Measurements from ENCODE around the gene MYRFL. TPM values are rescaled to one million over a fixed set of nuclear protein-coding genes. Genes with fewer than 3 reads are reported as not detected.

The MYRFL gene
- total and polyA plus RNA-seq, 2 of the 8 experiments (the other 6 are each of a cell fraction or from before 2014, with no cell fraction given), result 1.1 to 2.0 TPM

DNA sequence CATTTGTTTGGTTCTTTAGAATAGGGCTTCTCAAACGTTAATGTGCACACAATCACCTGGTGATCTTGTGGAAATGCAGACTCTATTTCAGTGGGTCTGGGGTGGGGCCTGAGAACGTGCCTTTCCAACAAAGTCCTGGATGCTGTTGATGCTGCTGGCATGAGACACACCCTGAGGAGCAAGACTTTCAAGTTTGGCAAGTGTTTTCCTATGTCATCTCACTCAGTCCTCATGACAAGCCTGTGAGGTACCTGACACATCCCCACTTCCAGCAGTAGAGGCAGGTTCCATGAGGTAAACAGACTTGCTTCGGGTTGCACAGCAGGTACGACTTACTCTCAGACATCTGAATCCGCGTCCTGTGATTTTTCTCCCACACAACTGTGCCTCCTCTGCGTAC, 147.1 kb downstream of the MYRFL start:
- no peaks in the 10 kb centered on the region for H3K9me3 ChIP-seq (ENCODE audit: insufficient read depth in 2 of 2, low read depth in 1 of 2, low read length in 1 of 2)
- ChIA-PET CTCF (ENCODE audit: partially characterized antibody) (interaction anchor here (1.0 to 1.6 kb wide), 3 partner anchors 13 to 137 kb away, joined by 3 to 7 read pairs (median 3); no protein-coding TSS in a partner anchor), POLR2A (ENCODE audit: partially characterized antibody) (interaction anchor here (0.6 kb wide), 1 partner anchor 370 kb away, joined by 4 read pairs; no protein-coding TSS in a partner anchor)
- no peaks in the 10 kb centered on the region for H3K27me3 ChIP-seq (replicated peaks in 1 of 4; ENCODE audit: control insufficient read depth in 3 of 4, extremely low read depth in 1 of 4, insufficient read depth in 3 of 4, low read length in 3 of 4)
- H3K9ac ChIP-seq (replicated peaks in 1 of 4; ENCODE audit: extremely low read depth in 1 of 4, low read depth in 3 of 4, low read length in 3 of 4), result no peak overlapping the region
- H2BK20ac ChIP-seq (ENCODE audit: low read length), result no peak overlapping the region
- no peak overlapping the region for H2BK5ac ChIP-seq (ENCODE audit: low read depth, low read length)
- FAIRE-seq (no peak), DNase-seq (ENCODE audit: low read depth in 1 of 2, low spot score in 2 of 2) (no peak)
- no peak overlapping the region for H4K91ac ChIP-seq (replicated peaks; ENCODE audit: insufficient read length, low read length)
- H4K5ac ChIP-seq (ENCODE audit: insufficient read length, low read depth, low read length), result no peak overlapping the region
- no peak overlapping the region for H2BK12ac ChIP-seq (ENCODE audit: low read depth, low read length)
- no peak overlapping the region for H3K23ac ChIP-seq (ENCODE audit: insufficient read length)
- no peak for TF ChIP-seq SP4 (IDR thresholded peaks at IDR 0.05; ENCODE audit: low read length)
- no peak for TF ChIP-seq POLR2AphosphoS5 (IDR thresholded peaks at IDR 0.05; ENCODE audit: low read depth, low read length)
- TF ChIP-seq NANOG (IDR thresholded peaks at IDR 0.05; ENCODE audit: insufficient read depth, low read depth, low read length, poor library complexity, severe bottlenecking), result no peak
- TF ChIP-seq RXRA (IDR thresholded peaks at IDR 0.05; ENCODE audit: insufficient read depth, low read depth, low read length), result no peak
- TF ChIP-seq TEAD4 (IDR thresholded peaks at IDR 0.05; ENCODE audit: low read depth, low read length), result no peak
- no peak for TF ChIP-seq EZH2 (IDR thresholded peaks at IDR 0.05; ENCODE audit: low read depth, low read length, severe bottlenecking)
- no peaks in the 10 kb centered on the region for H3K36me3 ChIP-seq (ENCODE audit: control insufficient read depth in 2 of 4, insufficient read depth in 4 of 4, low read length in 3 of 4)
- H3K4me2 ChIP-seq (ENCODE audit: insufficient read depth in 1 of 2, low read depth in 2 of 2, low read length in 2 of 2), result no peak overlapping the region
- H3K4ac ChIP-seq (replicated peaks; ENCODE audit: insufficient read length, low read depth, low read length), result no peak overlapping the region
- no peak overlapping the region for H3K27ac ChIP-seq (ENCODE audit: low read depth, low read length)
- H3K14ac ChIP-seq (ENCODE audit: insufficient read length), result no peak overlapping the region
- no peak overlapping the region for H4K8ac ChIP-seq (ENCODE audit: extremely low read depth, insufficient read depth, low read length)
- no peaks in the 10 kb centered on the region for H3K4me1 ChIP-seq (replicated peaks in 1 of 4; ENCODE audit: control insufficient read depth in 3 of 4, insufficient read depth in 4 of 4, low read length in 3 of 4)
- H3K56ac ChIP-seq (replicated peaks; ENCODE audit: insufficient read length, low read depth, low read length), result no peak overlapping the region
- no peak overlapping the region for H2BK120ac ChIP-seq (replicated peaks; ENCODE audit: low read depth, low read length)
- H3K79me1 ChIP-seq (ENCODE audit: low read depth, low read length), result no peaks in the 10 kb centered on the region
- no peak overlapping the region for H2AFZ ChIP-seq (ENCODE audit: low read length)
- no peak overlapping the region for H2AK5ac ChIP-seq (ENCODE audit: low read depth, low read length)
- H3K23me2 ChIP-seq (ENCODE audit: low read depth, low read length), result no peaks in the 10 kb centered on the region
- H3K18ac ChIP-seq (ENCODE audit: extremely low read depth, low read length), result no peak overlapping the region
- H4K20me1 ChIP-seq (replicated peaks in 1 of 2; ENCODE audit: control insufficient read depth in 1 of 2, insufficient read depth in 2 of 2, low read length in 2 of 2), result no peaks in the 10 kb centered on the region
- WGBS, 2 experiments (ENCODE audit: extremely low coverage in 1 of 2, insufficient coverage in 1 of 2, insufficient read length in 1 of 2, insufficient replicate concordance in 2 of 2, low coverage in 1 of 2, low lambda C conversion rate in 2 of 2, missing lambda C conversion rate in 1 of 2), result 88% methylated on average over 7 of the region's 7 CpGs; no CpG with 5 or more reads in 1 of the 2 experiments
- H2BK15ac ChIP-seq (ENCODE audit: low read length), result no peak overlapping the region
- no peaks in the 10 kb centered on the region for H3K79me2 ChIP-seq (ENCODE audit: control insufficient read depth in 1 of 2, insufficient read depth in 2 of 2, low read length in 2 of 2)
- H3K4me3 ChIP-seq (ENCODE audit: extremely low read depth in 1 of 4, insufficient read depth in 2 of 4, low read depth in 3 of 4, low read length in 4 of 4), result no peak overlapping the region
